GM18907 (cell line): Measurements from ENCODE around the gene AGPAT3.

ENCODE experiments used
- ATAC-seq: cut with Tn5 transposase; IDR thresholded peaks from one replicate; pipeline ENCODE4 v1.9.1; 2021; ENCODE audit warnings: mild to moderate bottlenecking, moderate library complexity; ENCODE audit not compliant: unreplicated experiment

The AGPAT3 gene

GRCh38 chr21:43971201-43971991 is 106.4 kb downstream of the AGPAT3 start:
- no peak for ATAC-seq

GRCh38 chr21:43971992-43972255 is 106.9 kb downstream of the AGPAT3 start:
- ATAC-seq, result no peak

DNA sequence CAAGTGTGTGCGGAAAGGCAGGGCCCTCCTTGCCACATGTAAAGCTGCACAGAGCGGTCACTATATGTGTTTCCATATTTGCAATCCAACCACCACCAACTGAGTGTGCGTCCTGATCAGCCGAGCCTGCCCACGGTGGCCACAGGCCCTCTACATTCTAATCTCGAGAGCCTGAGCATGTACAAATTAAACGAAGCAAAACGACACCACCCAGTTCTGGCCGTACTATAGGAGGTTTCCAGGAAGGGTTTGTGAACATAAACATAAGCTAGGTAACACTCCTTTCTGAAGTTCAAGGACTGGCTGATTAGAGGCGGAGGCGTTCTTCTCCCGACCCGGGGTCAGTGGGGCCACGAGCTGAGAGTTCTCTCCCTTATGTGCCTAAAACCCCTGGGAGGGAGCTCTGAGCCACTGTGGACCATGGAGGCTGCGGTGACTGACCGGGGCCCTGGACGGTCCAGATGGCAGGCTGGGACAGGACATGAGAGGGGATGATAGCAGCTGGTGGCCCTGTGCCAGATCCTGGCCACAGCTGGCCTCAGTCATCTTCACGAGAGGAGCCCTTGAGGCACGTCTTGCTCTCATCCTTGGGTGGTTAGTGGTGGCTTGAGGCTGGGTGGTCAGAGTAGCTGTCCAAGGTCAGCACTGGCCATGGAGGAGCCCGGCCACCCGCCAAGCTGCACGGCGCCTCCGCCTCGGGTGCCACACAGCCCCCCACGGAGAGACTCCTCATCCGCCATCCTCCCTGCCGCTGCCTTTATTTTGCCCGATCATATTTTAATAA is 108.0 kb downstream of the AGPAT3 start:
- no peak for ATAC-seq

- no peak for ATAC-seq
Observed at GRCh38 chr21:43973634-43973955, 108.6 kb downstream of the AGPAT3 start.

DNA sequence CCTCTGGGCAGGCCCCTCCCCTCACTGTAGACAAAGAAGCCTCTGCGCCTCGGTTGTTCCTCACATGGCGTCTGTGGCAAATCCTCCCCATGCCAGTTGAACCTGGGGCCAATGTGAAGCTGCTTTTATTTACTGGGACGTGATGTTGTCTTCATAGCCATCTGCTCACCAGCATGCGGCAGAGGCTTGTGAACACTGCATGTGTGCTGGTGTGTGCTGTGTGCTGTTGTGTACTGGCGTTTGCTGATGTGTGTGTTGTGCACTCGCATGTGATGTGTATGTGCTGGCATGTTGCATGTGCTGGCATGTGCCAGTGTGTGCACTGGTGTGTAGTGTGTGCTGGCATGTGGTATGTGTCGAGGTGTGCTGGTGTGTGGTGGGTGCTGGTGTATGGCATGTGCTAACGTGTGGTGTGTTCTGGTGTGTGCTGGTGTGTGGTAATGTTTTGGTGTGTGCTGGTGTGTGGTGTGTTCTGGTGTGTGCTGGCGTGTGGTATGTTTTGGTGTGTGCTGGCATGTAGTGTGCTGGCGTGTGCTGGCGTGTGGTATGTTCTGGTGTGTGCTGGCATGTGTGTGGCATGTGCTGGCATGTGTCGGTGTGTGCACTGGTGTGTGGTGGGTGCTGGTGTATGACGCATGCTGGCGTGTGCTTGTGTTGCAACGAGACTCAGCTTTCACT is 109.9 kb downstream of the AGPAT3 start:
- peak; percentile 21 for ATAC-seq

DNA sequence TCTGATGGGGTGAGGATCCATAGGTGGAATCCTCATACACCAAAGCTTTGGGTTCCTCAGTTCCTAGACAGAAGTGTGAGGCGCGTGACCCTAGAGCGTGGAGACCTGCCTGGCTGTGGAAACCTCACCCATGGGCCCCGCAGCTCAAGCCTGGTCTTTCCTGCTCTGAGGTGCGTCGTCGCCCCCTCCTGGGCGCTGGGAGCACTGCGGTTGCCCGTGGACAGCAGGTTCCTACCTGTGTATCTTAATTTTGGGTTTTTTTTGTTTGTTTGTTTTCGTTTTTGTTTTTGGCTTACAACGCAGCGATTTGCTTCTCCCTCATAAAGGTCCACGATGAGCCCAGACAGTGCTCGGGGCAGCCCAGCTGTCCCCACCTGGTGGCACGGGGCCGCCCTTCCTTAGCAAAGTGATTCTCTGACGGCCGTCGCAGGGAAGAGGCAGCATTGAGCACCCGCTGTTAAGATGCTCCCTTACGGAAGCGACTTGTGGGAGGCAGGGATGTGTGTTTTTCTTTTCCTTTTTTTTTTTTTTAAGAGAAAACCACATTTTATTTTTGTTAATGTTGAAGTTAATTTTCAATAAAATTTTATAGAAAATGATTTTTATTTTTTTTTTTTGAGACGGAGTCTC is 110.6 kb downstream of the AGPAT3 start:
- peak; percentile 53 for ATAC-seq

DNA sequence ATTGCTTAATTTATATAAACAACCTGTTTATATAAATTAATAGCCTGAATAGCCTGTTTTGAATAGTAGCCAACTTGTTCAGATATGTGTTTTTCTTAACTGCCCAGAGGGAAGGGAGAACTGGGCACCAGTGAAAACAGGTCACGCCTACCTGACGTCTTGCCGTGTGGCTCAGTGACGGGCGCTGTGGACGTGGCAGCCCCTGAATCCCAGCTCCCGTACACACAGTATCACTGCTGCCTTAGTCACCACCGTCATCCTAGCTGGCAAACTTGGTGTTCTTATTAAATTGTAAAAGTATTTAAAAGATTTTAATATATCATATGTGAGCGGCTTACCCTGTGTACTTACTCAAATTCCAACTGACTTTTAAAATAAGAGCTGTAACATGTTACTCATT is 111.6 kb downstream of the AGPAT3 start:
- ATAC-seq, result no peak

GRCh38 chr21:43978060-43978459 is 113.0 kb downstream of the AGPAT3 start:
- no peak for ATAC-seq

DNA sequence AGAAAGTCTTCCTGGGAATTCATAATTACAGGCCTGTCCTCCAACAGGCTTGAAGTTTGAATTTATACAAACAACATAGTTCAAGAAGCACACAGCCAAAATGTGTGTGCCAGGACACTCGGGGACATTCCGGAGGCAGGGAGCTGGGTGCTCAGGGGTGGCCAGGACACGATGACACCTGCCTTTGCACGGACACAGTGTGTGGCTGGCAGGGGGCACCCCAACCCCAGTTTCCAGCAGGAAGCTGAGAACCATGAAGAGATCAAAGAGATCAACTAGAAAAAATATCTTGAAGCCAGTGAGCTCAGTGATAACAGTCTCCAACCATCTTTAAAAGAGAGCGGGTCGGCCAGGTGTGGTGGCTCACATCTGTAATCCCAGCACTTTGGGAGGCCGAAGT is 114.6 kb downstream of the AGPAT3 start:
- ATAC-seq, result no peak

DNA sequence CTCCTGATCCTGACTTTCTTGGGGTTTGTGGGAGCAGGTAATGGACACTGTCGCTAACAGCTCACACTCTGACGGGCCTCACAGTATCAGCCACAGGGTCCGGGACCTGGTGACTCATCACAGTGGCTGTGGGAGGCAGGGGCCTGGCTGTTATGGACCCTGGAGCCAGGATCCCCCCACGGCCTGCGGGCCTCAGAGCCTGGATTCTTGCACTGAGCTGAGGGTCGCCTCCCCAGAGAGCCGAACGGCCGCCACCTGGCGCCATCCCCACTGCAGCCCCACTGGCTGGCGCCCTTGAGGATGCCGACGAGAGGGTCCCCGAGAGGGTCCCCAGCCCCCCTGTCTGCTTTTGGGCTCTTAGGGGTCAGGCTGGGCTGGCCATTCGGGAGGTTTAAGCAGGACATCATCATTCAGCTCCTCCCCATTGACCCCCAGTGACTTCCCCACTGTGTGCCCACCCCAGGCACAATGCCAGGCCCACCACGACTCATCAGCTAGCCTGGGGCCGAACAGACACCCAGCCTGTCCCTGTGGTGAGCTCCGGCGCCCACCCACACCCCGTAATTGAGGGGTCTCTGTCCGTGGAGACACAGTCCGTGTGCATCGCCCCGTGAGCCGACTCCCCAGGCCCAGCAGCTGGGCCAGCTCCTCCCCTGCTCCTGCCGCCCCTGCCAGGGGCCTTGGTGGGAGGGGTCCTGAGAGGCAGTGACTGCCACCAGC is 116.3 kb downstream of the AGPAT3 start:
- no peak for ATAC-seq

GRCh38 chr21:43981871-43982210 is 116.8 kb downstream of the AGPAT3 start:
- no peak for ATAC-seq

GRCh38 chr21:43982489-43983078 is 117.6 kb downstream of the AGPAT3 start:
- no peak for ATAC-seq

- no peak for ATAC-seq
Observed at GRCh38 chr21:43983390-43983789, 118.4 kb downstream of the AGPAT3 start.

GRCh38 chr21:43983860-43984420 is 118.9 kb downstream of the AGPAT3 start:
- no peak for ATAC-seq

DNA sequence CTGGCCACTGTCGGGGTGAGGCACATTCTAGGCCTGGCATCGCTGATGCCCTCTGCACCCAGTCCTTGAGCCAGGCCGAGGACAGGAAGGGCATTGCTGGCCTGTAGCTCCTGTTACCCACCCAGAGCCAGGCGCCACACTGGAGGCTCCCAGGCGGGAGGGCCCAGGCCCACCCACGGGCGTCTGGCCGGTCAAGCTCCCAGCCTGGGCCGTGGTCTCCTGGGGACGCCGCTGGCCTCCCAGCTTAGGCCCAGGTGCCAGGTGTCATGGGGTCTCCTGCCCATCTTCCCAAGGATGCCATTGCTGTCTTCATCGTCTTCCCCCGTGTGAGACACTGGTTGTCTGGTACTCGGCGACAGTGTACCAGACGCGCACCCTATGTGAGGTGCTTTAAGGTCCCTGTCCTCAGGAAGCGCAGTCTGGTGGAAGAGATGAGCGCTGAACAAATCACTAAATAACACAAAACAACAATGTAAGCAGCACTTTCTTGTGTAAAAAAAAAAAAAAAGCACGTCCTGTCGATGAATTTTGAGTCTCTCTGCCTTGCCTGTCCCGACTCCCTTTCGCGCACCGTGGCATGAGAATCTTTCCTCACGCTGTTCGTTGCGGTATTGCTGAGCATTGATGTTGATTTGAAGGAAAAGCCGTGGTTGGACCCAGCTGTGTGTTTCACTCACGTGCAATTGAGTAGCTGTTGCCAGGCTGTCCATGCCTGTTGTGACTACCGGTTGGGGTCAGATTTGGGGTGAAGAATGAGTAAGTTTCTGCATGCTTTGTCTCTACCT is 120.1 kb downstream of the AGPAT3 start:
- no peak for ATAC-seq

GRCh38 chr21:43985690-43986251 is 120.7 kb downstream of the AGPAT3 start:
- no peak for ATAC-seq

GRCh38 chr21:43986544-43987451 is 121.8 kb downstream of the AGPAT3 start:
- ATAC-seq, result no peak

- ATAC-seq, result no peak
Observed at GRCh38 chr21:43987509-43987908, 122.5 kb downstream of the AGPAT3 start.
